K562 (cell line): Measurements from ENCODE around the gene SULT2B1. TPM values are rescaled to one million over a fixed set of nuclear protein-coding genes. Genes with fewer than 3 reads are reported as not detected.

ENCODE experiments used
- ARID1B ChIP-seq: fragments of 450-650 bp; IDR thresholded peaks from 2 replicates; pipeline ENCODE4 v1.6.1; 2016; ENCODE audit warnings: antibody characterized with exemption, mild to moderate bottlenecking, inconsistent platforms
- CUX1 ChIP-seq: fragments of 200-800 bp; sonication (Bioruptor generic); IDR thresholded peaks from 2 replicates; pipeline ENCODE4 v1.6.1; 2016; ENCODE audit warnings: missing genetic modification characterization, missing compliant biosample characterization
- EP400 ChIP-seq: fragments of 450-650 bp; IDR thresholded peaks from 2 replicates; pipeline ENCODE4 v1.6.1; 2017; ENCODE audit warnings: antibody characterized with exemption, mild to moderate bottlenecking, moderate library complexity
- FOXM1 ChIP-seq, 2 experiments: fragments of 450-650 bp in 1 of 2; sonication (generic) in 1 of 2; formaldehyde crosslinking in 1 of 2; IDR thresholded peaks; 2 replicates each; pipeline versions ENCODE4 v1.6.1 to v1.9.0; 2017 to 2022; ENCODE audit warnings: low read depth in 2 of 2, mild to moderate bottlenecking in 2 of 2, missing genetic modification reagents in 1 of 2, moderate library complexity in 1 of 2
- GATA2 ChIP-seq: sonication (generic); formaldehyde crosslinking; IDR thresholded peaks from 2 replicates; pipeline ENCODE4 v1.4.0; 2020; ENCODE audit warnings: mild to moderate bottlenecking, missing genetic modification reagents
- HNRNPL ChIP-seq: fragments of 200-400 bp; formaldehyde crosslinking; IDR thresholded peaks from 2 replicates; pipeline ENCODE4 v1.6.1; 2017; ENCODE audit warnings: low read depth, mild to moderate bottlenecking, low read length
- HOMEZ ChIP-seq: fragments of 250-450 bp; sonication (Bioruptor Pico); IDR thresholded peaks from 2 replicates; pipeline ENCODE4 v1.4.0; 2020; ENCODE audit warnings: mild to moderate bottlenecking, moderate library complexity
- MLX ChIP-seq, 2 experiments: fragments of 450-650 bp in 1 of 2; sonication (generic) in 1 of 2; formaldehyde crosslinking; conservative IDR thresholded peaks; 2 replicates each; pipeline versions ENCODE4 v1.4.0 to v1.8.1; 2020 to 2022; ENCODE audit warnings: mild to moderate bottlenecking in 1 of 2, missing genetic modification reagents in 1 of 2
- MTF1 ChIP-seq: fragments of 250-450 bp; sonication (Bioruptor Pico); IDR thresholded peaks from 2 replicates; pipeline ENCODE4 v1.9.0; 2021; ENCODE audit warnings: moderate library complexity, mild to moderate bottlenecking, inconsistent platforms, borderline replicate concordance
- NCOA2 ChIP-seq, 2 experiments: fragments of 450-650 bp; IDR thresholded peaks; 2 replicates each; pipeline ENCODE4 v1.6.1; 2018; ENCODE audit warnings: mild to moderate bottlenecking in 2 of 2, moderate library complexity in 1 of 2; ENCODE audit not compliant: partially characterized antibody in 2 of 2
- NEUROD1 ChIP-seq: fragments of 150-350 bp; IDR thresholded peaks from 2 replicates; pipeline ENCODE4 v1.6.1; 2014; ENCODE audit warnings: borderline replicate concordance, low read length, low read depth; ENCODE audit not compliant: partially characterized antibody
- POLR3A ChIP-seq: IDR thresholded peaks from 2 replicates; pipeline ENCODE4 v1.6.1; 2011; ENCODE audit warnings: borderline replicate concordance, mild to moderate bottlenecking, moderate library complexity; ENCODE audit not compliant: insufficient read length, insufficient read depth; ENCODE audit errors: extremely low read depth
- RBM14 ChIP-seq: fragments of 200-400 bp; formaldehyde crosslinking; IDR thresholded peaks from 2 replicates; pipeline ENCODE4 v1.6.1; 2018; ENCODE audit warnings: low read depth, mild to moderate bottlenecking, low read length, moderate library complexity, borderline replicate concordance; ENCODE audit not compliant: insufficient read depth
- SPI1 ChIP-seq: IDR thresholded peaks from 2 replicates; pipeline ENCODE4 v1.6.1; 2011; ENCODE audit warnings: low read depth, low read length, control low read depth, borderline replicate concordance
- ZNF277 ChIP-seq: fragments of 250-450 bp; sonication (Bioruptor Pico); IDR thresholded peaks from 2 replicates; pipeline ENCODE4 v1.8.0; 2022; ENCODE audit warnings: inconsistent platforms, mild to moderate bottlenecking, moderate library complexity, borderline replicate concordance
- ZNF282 ChIP-seq: sonication (generic); formaldehyde crosslinking; IDR thresholded peaks from 2 replicates; pipeline ENCODE4 v1.8.1; 2023; ENCODE audit warnings: missing genetic modification reagents
- ZNF41 ChIP-seq: fragments of 250-450 bp; sonication (Bioruptor Pico); conservative IDR thresholded peaks from 2 replicates; pipeline ENCODE4 v1.4.0; 2020; ENCODE audit warnings: mild to moderate bottlenecking
- polyA plus RNA-seq, 8 experiments: library from polyadenylated mRNA; depleted of rRNA in 4 of 8; stranded (reverse) in 5 of 8; unstranded in 3 of 8; fragments of >200 nt; fragmentation: Nextera tagmentation in 2 of 8; fragmentation: Illumina TruSeq in 1 of 8; extraction: Ambion mirVana in 2 of 8; extraction: Trizol in 1 of 8; gene quantifications; 2 replicates each; pipeline versions ENCODE4 v1.2.1 to v1.2.3, GENCODE V29; 2011 to 2014; ENCODE audit warnings: inconsistent platforms in 1 of 8, missing spikeins in 1 of 8
- total RNA-seq, 7 experiments: library from RNA; depleted of rRNA in 6 of 7; stranded (reverse); fragments of >200 nt in 6 of 7; fragmentation: Illumina TruSeq in 2 of 7; extraction: Trizol in 2 of 7; gene quantifications; 2 replicates each; pipeline versions ENCODE4 v1.2.1 to v1.2.3, GENCODE V29; 2011 to 2021; ENCODE audit warnings: low replicate concordance in 1 of 7

Gene SULT2B1
- total and polyA plus RNA-seq, 9 of the 15 experiments (the other 6 are each of a cell fraction or from before 2014, with no cell fraction given): 0.09 to 0.62 (median 0.22) TPM; not detected in 2

- TF ChIP-seq ARID1B (peak; percentile 64), POLR3A (no peak), HOMEZ (CRISPR knock-in tag) (no peak), ZNF41 (CRISPR knock-in tag) (no peak), ZNF277 (CRISPR knock-in tag) (no peak), RBM14 (no peak), MTF1 (CRISPR knock-in tag) (no peak), MLX (CRISPR knock-in tag; conservative IDR thresholded peaks at IDR 0.05) (no peak), FOXM1 (IDR thresholded peaks at IDR 0.05; ENCODE audit: low read depth) (peak; percentile 16; the same call in 1 of the 2 replicates), FOXM1 (CRISPR knock-in tag; IDR thresholded peaks at IDR 0.05; ENCODE audit: low read depth) (no peak), SPI1 (no peak), ZNF282 (CRISPR knock-in tag) (no peak), HNRNPL (no peak), NEUROD1 (peak; percentile 56), NCOA2 (IDR thresholded peaks at IDR 0.05; ENCODE audit: partially characterized antibody in 2 of 2) (no peak), GATA2 (CRISPR knock-in tag) (no peak), EP400 (peak; percentile 72), CUX1 (CRISPR knock-in tag) (no peak)
Observed at GRCh38 chr19:48637948-48638830, 86.2 kb downstream of the SULT2B1 start (continued).
